H1 (cell line): ENCODE data around the gene GARS1. TPM values are rescaled to one million over a fixed set of nuclear protein-coding genes. Genes with fewer than 3 reads are reported as not detected.

Experiments used
- CTCF ChIA-PET: fragments of 300-600 bp; sonication (Branson Sonifier 250); formaldehyde crosslinking; loops from one replicate; lab custom pipeline; 2021; ENCODE audit not compliant: partially characterized antibody; lab: Charles Lee
- POLR2A ChIA-PET: fragments of 300-600 bp; sonication (Branson Sonifier 250); formaldehyde crosslinking; loops from one replicate; lab custom pipeline; 2021; ENCODE audit warnings: inconsistent platforms; ENCODE audit not compliant: partially characterized antibody; lab: Charles Lee
- DNase-seq, 2 experiments: peaks; one replicate each; pipeline versions ENCODE4 v3.0.0 to v3.0.0-alpha.2; 2010 to 2022; ENCODE audit warnings: low spot score in 2 of 2, low read depth in 1 of 2, mixed read lengths in 1 of 2
- FAIRE-seq: peaks from 2 replicates; lab custom pipeline; 2011; peaks lifted over from hg19 to GRCh38; lab: Jason Lieb, UNC
- H2AFZ ChIP-seq: 2 replicates; pipeline ENCODE4 v1.8.1; 2012; ENCODE audit warnings: low read length, inconsistent platforms
- H2AK5ac ChIP-seq: 2 replicates; pipeline ENCODE4 v1.6.1; 2013; ENCODE audit warnings: low read depth, low read length
- H2BK120ac ChIP-seq: replicated peaks from 2 replicates; pipeline ENCODE3; 2013; ENCODE audit warnings: low read depth, low read length, inconsistent platforms
- H2BK12ac ChIP-seq: 2 replicates; pipeline ENCODE4 v1.6.1; 2013; ENCODE audit warnings: low read depth, low read length
- H2BK15ac ChIP-seq: 2 replicates; pipeline ENCODE4 v1.6.1; 2013; ENCODE audit warnings: low read length
- H2BK20ac ChIP-seq: 2 replicates; pipeline ENCODE4 v1.6.1; 2013; ENCODE audit warnings: low read length
- H2BK5ac ChIP-seq: 2 replicates; pipeline ENCODE4 v1.6.1; 2013; ENCODE audit warnings: low read depth, low read length
- H3K14ac ChIP-seq: 2 replicates; pipeline ENCODE4 v1.6.1; 2013; ENCODE audit warnings: inconsistent platforms; ENCODE audit not compliant: insufficient read length
- H3K18ac ChIP-seq: 2 replicates; pipeline ENCODE4 v1.6.1; 2013; ENCODE audit warnings: low read length; ENCODE audit errors: extremely low read depth
- H3K23ac ChIP-seq: 2 replicates; pipeline ENCODE4 v1.6.1; 2013; ENCODE audit warnings: inconsistent platforms; ENCODE audit not compliant: insufficient read length
- H3K23me2 ChIP-seq: 2 replicates; pipeline ENCODE4 v1.6.1; 2013; ENCODE audit warnings: low read depth, low read length
- H3K27ac ChIP-seq: 2 replicates; pipeline ENCODE4 v1.6.1; 2011; ENCODE audit warnings: low read depth, low read length, inconsistent platforms
- H3K27me3 ChIP-seq, 4 experiments: replicated peaks in 1 of 4; 1 replicate in 1 of 4; 2 replicates in 3 of 4; pipeline versions ENCODE4 v1.6.1 to v1.8.1; 2011 to 2013; ENCODE audit warnings: low read length in 3 of 4, mild to moderate bottlenecking in 3 of 4, inconsistent platforms in 2 of 4, mixed read lengths in 2 of 4, moderate library complexity in 1 of 4; ENCODE audit not compliant: control insufficient read depth in 3 of 4, insufficient read depth in 3 of 4; ENCODE audit errors: extremely low read depth in 1 of 4
- H3K36me3 ChIP-seq, 4 experiments: 2 replicates each; pipeline versions ENCODE4 v1.6.1 to v1.8.1; 2011 to 2013; ENCODE audit warnings: mild to moderate bottlenecking in 4 of 4, low read length in 3 of 4, moderate library complexity in 2 of 4, control low read depth in 1 of 4, inconsistent platforms in 1 of 4; ENCODE audit not compliant: insufficient read depth in 4 of 4, control insufficient read depth in 2 of 4
- H3K4ac ChIP-seq: replicated peaks from 2 replicates; pipeline ENCODE3; 2013; ENCODE audit warnings: low read length, low read depth, mixed read lengths, inconsistent platforms; ENCODE audit not compliant: insufficient read length
- H3K4me1 ChIP-seq, 4 experiments: replicated peaks in 1 of 4; 1 replicate in 1 of 4; 2 replicates in 3 of 4; pipeline versions ENCODE4 v1.6.1 to v1.8.1; 2011 to 2013; ENCODE audit warnings: low read length in 3 of 4, inconsistent platforms in 2 of 4, mixed read lengths in 1 of 4; ENCODE audit not compliant: insufficient read depth in 4 of 4, control insufficient read depth in 3 of 4
- H3K4me2 ChIP-seq, 2 experiments: 2 replicates each; pipeline versions ENCODE4 v1.6.1 to v1.8.1; 2011 to 2013; ENCODE audit warnings: low read depth in 2 of 2, low read length in 2 of 2, control low read depth in 1 of 2, inconsistent platforms in 1 of 2, mild to moderate bottlenecking in 1 of 2; ENCODE audit not compliant: insufficient read depth in 1 of 2
- H3K4me3 ChIP-seq, 4 experiments: fragments of 200-600, 300-600 bp in 1 of 4; sonication (generic), shearing (Covaris generic), sonication (Bioruptor Twin) in 1 of 4; 2 replicates each; pipeline versions ENCODE4 v1.5.1 to v1.8.1; 2011 to 2016; ENCODE audit warnings: low read length in 4 of 4, low read depth in 3 of 4, control low read depth in 2 of 4, inconsistent platforms in 2 of 4, mild to moderate bottlenecking in 2 of 4, mixed read lengths in 1 of 4, moderate library complexity in 1 of 4; ENCODE audit not compliant: insufficient read depth in 2 of 4; ENCODE audit errors: extremely low read depth in 1 of 4
- H3K56ac ChIP-seq: replicated peaks from 2 replicates; pipeline ENCODE3; 2013; ENCODE audit warnings: low read depth, mild to moderate bottlenecking, mixed read lengths, low read length, inconsistent platforms; ENCODE audit not compliant: insufficient read length
- H3K79me1 ChIP-seq: 2 replicates; pipeline ENCODE4 v1.6.1; 2013; ENCODE audit warnings: low read depth, low read length, control low read depth
- H3K79me2 ChIP-seq, 2 experiments: 2 replicates each; pipeline versions ENCODE4 v1.6.1 to v1.8.1; 2012 to 2013; ENCODE audit warnings: low read length in 2 of 2, mild to moderate bottlenecking in 2 of 2, inconsistent platforms in 1 of 2; ENCODE audit not compliant: insufficient read depth in 2 of 2, control insufficient read depth in 1 of 2
- H3K9ac ChIP-seq, 4 experiments: replicated peaks in 1 of 4; 1 replicate in 1 of 4; 2 replicates in 3 of 4; pipeline versions ENCODE4 v1.6.1 to v1.8.1; 2011 to 2013; ENCODE audit warnings: low read depth in 3 of 4, low read length in 3 of 4, control low read depth in 2 of 4, mild to moderate bottlenecking in 2 of 4, moderate library complexity in 2 of 4, inconsistent platforms in 1 of 4; ENCODE audit errors: extremely low read depth in 1 of 4
- H3K9me3 ChIP-seq, 2 experiments: 2 replicates each; pipeline versions ENCODE4 v1.6.1 to v1.8.1; 2012 to 2013; ENCODE audit warnings: mild to moderate bottlenecking in 2 of 2, moderate library complexity in 2 of 2, control low read depth in 1 of 2, inconsistent platforms in 1 of 2, low read depth in 1 of 2, low read length in 1 of 2, mixed read lengths in 1 of 2; ENCODE audit not compliant: insufficient read depth in 2 of 2
- H4K20me1 ChIP-seq, 2 experiments: replicated peaks in 1 of 2; 2 replicates each; pipeline versions ENCODE3 to v1.8.1; 2011 to 2013; ENCODE audit warnings: inconsistent platforms in 2 of 2, low read length in 2 of 2, mild to moderate bottlenecking in 1 of 2; ENCODE audit not compliant: insufficient read depth in 2 of 2, control insufficient read depth in 1 of 2
- H4K5ac ChIP-seq: 2 replicates; pipeline ENCODE4 v1.6.1; 2013; ENCODE audit warnings: low read length, low read depth, mixed read lengths, inconsistent platforms; ENCODE audit not compliant: insufficient read length
- H4K8ac ChIP-seq: 2 replicates; pipeline ENCODE4 v1.8.0; 2013; ENCODE audit warnings: mild to moderate bottlenecking, moderate library complexity, low read length, inconsistent platforms; ENCODE audit not compliant: insufficient read depth; ENCODE audit errors: extremely low read depth
- H4K91ac ChIP-seq: replicated peaks from 2 replicates; pipeline ENCODE3; 2013; ENCODE audit warnings: low read length, mixed read lengths, inconsistent platforms; ENCODE audit not compliant: insufficient read length
- BACH1 ChIP-seq: IDR thresholded peaks from 2 replicates; pipeline ENCODE4 v1.6.1; 2012; ENCODE audit warnings: low read length, improper control_type of control experiment
- BRCA1 ChIP-seq: IDR thresholded peaks from 2 replicates; pipeline ENCODE4 v1.6.1; 2012; ENCODE audit warnings: low read depth, low read length, improper control_type of control experiment
- CEBPB ChIP-seq: IDR thresholded peaks from 2 replicates; pipeline ENCODE4 v1.6.1; 2012; ENCODE audit warnings: low read depth, low read length
- CREB1 ChIP-seq: IDR thresholded peaks from 2 replicates; pipeline ENCODE4 v1.6.1; 2012; ENCODE audit warnings: inconsistent platforms
- CTBP2 ChIP-seq: IDR thresholded peaks from 2 replicates; pipeline ENCODE4 v1.7.0; 2011; ENCODE audit warnings: borderline replicate concordance, mild to moderate bottlenecking, moderate library complexity, mixed read lengths, low read length; ENCODE audit not compliant: insufficient read depth, insufficient read length
- FOSL1 ChIP-seq: IDR thresholded peaks from 2 replicates; pipeline ENCODE4 v1.6.1; 2011; ENCODE audit warnings: mild to moderate bottlenecking, low read depth, low read length, moderate library complexity; ENCODE audit not compliant: insufficient read depth
- GTF2F1 ChIP-seq: IDR thresholded peaks from 2 replicates; pipeline ENCODE4 v1.6.1; 2012; ENCODE audit warnings: low read depth, low read length, improper control_type of control experiment, borderline replicate concordance
- JUN ChIP-seq: IDR thresholded peaks from 2 replicates; pipeline ENCODE4 v1.6.1; 2011; ENCODE audit warnings: low read depth, mild to moderate bottlenecking, improper control_type of control experiment, low read length
- MAFK ChIP-seq: IDR thresholded peaks from 2 replicates; pipeline ENCODE4 v1.6.1; 2012; ENCODE audit warnings: low read depth, mild to moderate bottlenecking, improper control_type of control experiment, low read length
- NRF1 ChIP-seq: IDR thresholded peaks from 2 replicates; pipeline ENCODE4 v1.6.1; 2011; ENCODE audit warnings: mild to moderate bottlenecking, low read depth, low read length, improper control_type of control experiment
- RBBP5 ChIP-seq: IDR thresholded peaks from 2 replicates; pipeline ENCODE4 v1.7.1; 2012; ENCODE audit warnings: low read depth, mild to moderate bottlenecking, inconsistent platforms, low read length, moderate library complexity, borderline replicate concordance
- RXRA ChIP-seq: IDR thresholded peaks from 2 replicates; pipeline ENCODE4 v1.6.1; 2011; ENCODE audit warnings: low read depth, mild to moderate bottlenecking, low read length, moderate library complexity; ENCODE audit not compliant: insufficient read depth
- SIN3A ChIP-seq, 2 experiments: IDR thresholded peaks in 1 of 2; conservative IDR thresholded peaks in 1 of 2; 2 replicates each; pipeline ENCODE4 v1.6.1; 2011 to 2012; ENCODE audit warnings: low read length in 2 of 2, improper control_type of control experiment in 1 of 2, low read depth in 1 of 2, mild to moderate bottlenecking in 1 of 2
- TAF1 ChIP-seq: IDR thresholded peaks from 2 replicates; pipeline ENCODE4 v1.6.1; 2011; ENCODE audit warnings: mild to moderate bottlenecking, low read depth, low read length
- TCF12 ChIP-seq: IDR thresholded peaks from 2 replicates; pipeline ENCODE4 v1.6.1; 2011; ENCODE audit warnings: low read depth, mild to moderate bottlenecking, low read length
- WGBS, 2 experiments: shearing (Covaris generic) in 1 of 2; methylation state at CpG; one replicate each; pipeline versions ENCODE4 v1.1.6 to v1.1.7; 2013 to 2015; ENCODE audit warnings: low lambda C conversion rate in 2 of 2, mixed read lengths in 2 of 2, inconsistent platforms in 1 of 2, low coverage in 1 of 2, missing lambda C conversion rate in 1 of 2; ENCODE audit not compliant: insufficient replicate concordance in 2 of 2, insufficient coverage in 1 of 2, insufficient read length in 1 of 2; ENCODE audit errors: extremely low coverage in 1 of 2, missing lambda C conversion rate in 1 of 2; 5-methylcytosine and 5-hydroxymethylcytosine counted together
- polyA plus RNA-seq, 7 experiments: library from polyadenylated mRNA; depleted of rRNA in 3 of 7; stranded (reverse) in 5 of 7; unstranded in 2 of 7; fragments of >200 nt in 5 of 7; fragments of 200-250 nt in 2 of 7; gene quantifications; 1 replicate in 5 of 7; 2 replicates in 1 of 7; 4 replicates in 1 of 7; pipeline versions ENCODE4 v1.2.1 to v1.2.3, GENCODE V29; 2011 to 2013; ENCODE audit warnings: missing spikeins in 2 of 7, mixed read lengths in 2 of 7
- total RNA-seq: library from RNA; stranded (reverse); fragmentation: NEBNext Ultra II Directional; extraction: Animal tissue kit (Norgen Biotek cat#: 25700); gene quantifications from 2 replicates; pipeline ENCODE4 v1.2.1, GENCODE V29; 2021

GARS1 gene
- total and polyA plus RNA-seq, 2 of the 8 experiments (the other 6 are each of a cell fraction or from before 2014, with no cell fraction given), result 270 to 476 TPM

DNA sequence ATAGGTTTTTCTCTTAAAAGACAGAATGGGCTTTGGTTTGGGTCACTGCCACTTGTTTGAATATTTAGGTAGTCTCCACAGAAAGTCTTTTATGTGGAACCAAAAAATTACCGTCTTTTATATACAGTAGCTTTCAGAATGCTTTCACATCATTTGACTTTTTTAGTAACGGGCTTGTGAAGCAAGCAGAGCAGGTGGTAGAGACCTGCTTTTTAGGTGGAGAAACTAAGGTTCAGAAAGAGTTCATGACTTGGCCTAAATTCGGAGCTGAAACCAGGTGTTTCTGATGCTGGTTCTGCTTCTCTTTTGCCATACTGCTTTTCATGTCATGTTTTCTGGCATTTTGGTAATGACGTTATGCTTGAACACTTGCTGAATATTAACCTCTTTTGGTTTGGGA is 36.3 kb downstream of the GARS1 start:
- Histone ChIP-seq H2AFZ (no peak overlapping the region), H3K9ac (no peak overlapping the region), H3K23ac (no peak overlapping the region), H3K4me2 (no peak overlapping the region), H2AK5ac (no peak overlapping the region), H2BK120ac (no peak overlapping the region), H4K5ac (no peak overlapping the region), H3K79me2 (no peaks in the 10 kb centered on the region; a peak in 1 of 4 replicates), H3K27ac (no peak overlapping the region), H3K4me1 (no peaks in the 10 kb centered on the region), H3K27me3 (no peaks in the 10 kb centered on the region), H3K14ac (no peak overlapping the region), H4K91ac (no peak overlapping the region), H4K8ac (no peak overlapping the region), H3K4me3 (no peak overlapping the region), H3K18ac (no peak overlapping the region), H2BK15ac (no peak overlapping the region), H3K4ac (no peak overlapping the region), H3K23me2 (no peaks in the 10 kb centered on the region; the same call in 1 of the 2 replicates), H4K20me1 (peaks cover 2 to 10% of the 10 kb centered on the region in 2 experiments), H2BK5ac (no peak overlapping the region), H2BK20ac (no peak overlapping the region), H3K79me1 (no peaks in the 10 kb centered on the region; the same call in 1 of the 2 replicates), H2BK12ac (no peak overlapping the region), H3K56ac (no peak overlapping the region), H3K9me3 (no peaks in the 10 kb centered on the region), H3K36me3 (peaks cover 26 to 95% (median 77%) of the 10 kb centered on the region in 4 experiments)
- 81% methylated on average over 4 of the region's 4 CpGs; no CpG with 5 or more reads in 1 of the 2 experiments for WGBS, 2 experiments
- POLR2A ChIA-PET, result interaction anchor here (1.5 to 13.7 kb wide), 5 partner anchors 12 to 142 kb away, joined by 3 to 217 read pairs (median 14); no protein-coding TSS in a partner anchor
- CTCF ChIA-PET, result interaction anchor here (1.1 kb wide), 1 partner anchor 109 kb away, joined by 4 read pairs; no protein-coding TSS in a partner anchor
- FAIRE-seq, result no peak
- no peak for DNase-seq
- TF ChIP-seq TCF12 (no peak), RXRA (no peak), GTF2F1 (no peak), RBBP5 (no peak), FOSL1 (no peak), MAFK (no peak), SIN3A (conservative IDR thresholded peaks at IDR 0.05 in 1 of 2, IDR thresholded peaks at IDR 0.05 in 1 of 2; ENCODE audit: low read depth in 1 of 2, low read length in 2 of 2) (no peak), CEBPB (no peak), BACH1 (no peak), NRF1 (no peak), CREB1 (no peak), TAF1 (no peak), CTBP2 (no peak), BRCA1 (no peak), JUN (no peak)
